ENCODE results near the gene WDR74.
"Not testable (repeated sequence)": the region's sequence is repeated elsewhere in the genome, so short reads cannot be mapped to it uniquely, and the experiment has no call there.

The WDR74 gene

GRCh38 chr11:62842171-62842741 is 2.9 kb upstream of the WDR74 start:
- FAIRE-seq (no peak), DNase-seq (ENCODE audit: low spot score) (no peak)

GRCh38 chr11:62841361-62842170 is 2.2 kb upstream of the WDR74 start:
- FAIRE-seq = peak; percentile 99
- DNase-seq (ENCODE audit: low spot score) = peak; percentile 92

GRCh38 chr11:62840721-62841360 is 1.5 kb upstream of the WDR74 start:
- not testable (repeated sequence) for FAIRE-seq
- peak; percentile 21 for DNase-seq (ENCODE audit: low spot score)

- DNase-seq (ENCODE audit: low spot score) (no peak), FAIRE-seq (no peak)
These were observed 4.1 kb downstream of the WDR74 start for GRCh38 chr11:62835336-62835735.

- DNase-seq (ENCODE audit: low spot score) = no peak
These were observed 6.8 kb downstream of the WDR74 start, which contains the start of gene TEX54 for GRCh38 chr11:62832336-62833234. TEX54 (minus strand) TSS chr11:62832841.

GRCh38 chr11:62831520-62832335 is 7.7 kb downstream of the WDR74 start, which contains the start of gene STX5:
STX5 (minus strand) TSS chr11:62832051; CDS start chr11:62831243, 808 bp downstream.
- DNase-seq (ENCODE audit: low spot score) = peak; percentile 98
- no peak for FAIRE-seq

More at GRCh38 chr11:62832336-62833234, 6.8 kb downstream of the WDR74 start, which contains the start of gene TEX54:
- no peak for FAIRE-seq

GRCh38 chr11:62830904-62831519 is 8.4 kb downstream of the WDR74 start:
- no peak for FAIRE-seq

GRCh38 chr11:62828130-62828529 is 11.3 kb downstream of the WDR74 start:
- FAIRE-seq; DNase-seq (ENCODE audit: low spot score): not testable (repeated sequence)

More at GRCh38 chr11:62830904-62831519, 8.4 kb downstream of the WDR74 start:
- DNase-seq (ENCODE audit: low spot score) = no peak

GRCh38 chr11:62823677-62824076 is 15.7 kb downstream of the WDR74 start:
- FAIRE-seq (no peak), DNase-seq (ENCODE audit: low spot score) (no peak)

- DNase-seq (ENCODE audit: low spot score) (no peak), FAIRE-seq (no peak)
These were observed 22.3 kb downstream of the WDR74 start for GRCh38 chr11:62817129-62817528.

GRCh38 chr11:62816557-62816956 is 22.8 kb downstream of the WDR74 start:
- no peak for DNase-seq (ENCODE audit: low spot score)
- no peak for FAIRE-seq

- FAIRE-seq (no peak), DNase-seq (ENCODE audit: low spot score) (no peak)
These were observed 27.7 kb downstream of the WDR74 start for GRCh38 chr11:62811659-62812058.

- DNase-seq (ENCODE audit: low spot score) (no peak), FAIRE-seq (no peak)
These were observed 28.6 kb downstream of the WDR74 start for GRCh38 chr11:62810748-62811147.

GRCh38 chr11:62806611-62807121 is 32.7 kb downstream of the WDR74 start:
- FAIRE-seq (no peak), DNase-seq (ENCODE audit: low spot score) (no peak)

- DNase-seq (ENCODE audit: low spot score) (no peak), FAIRE-seq (no peak)
These were observed 33.4 kb downstream of the WDR74 start for GRCh38 chr11:62805961-62806441.

GRCh38 chr11:62805076-62805892 is 34.1 kb downstream of the WDR74 start, which contains the start of gene NXF1:
NXF1 (minus strand) TSS chr11:62805440; CDS start chr11:62805356, 84 bp downstream.
- DNase-seq (ENCODE audit: low spot score) (peak; percentile 98), FAIRE-seq (peak; percentile 63)

- DNase-seq (ENCODE audit: low spot score) (no peak), FAIRE-seq (no peak)
These were observed 34.9 kb downstream of the WDR74 start for GRCh38 chr11:62804310-62805075.

- no peak for FAIRE-seq
These were observed 38.3 kb downstream of the WDR74 start for GRCh38 chr11:62801071-62801470.

More at GRCh38 chr11:62801071-62801470, 38.3 kb downstream of the WDR74 start:
- DNase-seq (ENCODE audit: low spot score) = no peak

All from urothelium cell line (cell line).